ENCODE results near the gene BCAS3. TPM values are rescaled to one million over a fixed set of nuclear protein-coding genes. Genes with fewer than 3 reads are reported as not detected.

Gene BCAS3
- total RNA-seq, 2 donors from 2014 or later = 28.0 to 37.7 TPM

DNA sequence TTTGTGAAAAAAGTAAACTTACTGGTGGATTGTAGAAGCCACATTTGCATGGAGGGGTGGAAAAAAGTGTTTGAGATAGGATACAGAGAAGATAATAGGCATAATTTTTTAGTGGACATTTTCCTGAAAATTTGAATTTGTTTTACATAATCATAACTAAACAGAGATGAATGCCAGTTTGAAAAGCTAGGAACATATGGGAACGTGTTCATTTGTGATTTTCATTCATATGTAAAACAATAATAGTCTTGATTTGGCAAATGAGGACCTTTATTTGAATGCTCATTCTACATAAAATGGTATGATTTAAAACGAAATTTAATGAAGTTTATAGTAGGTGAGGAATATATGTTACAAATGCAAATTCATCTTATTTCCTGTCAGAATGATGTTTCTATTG lies 263.9 kb downstream of the BCAS3 start:
- WGBS, 2 experiments (ENCODE audit: insufficient coverage in 1 of 2, insufficient read length in 1 of 2) = 76 to 90% methylated on average over 2 of the region's 2 CpGs
- H3K9ac ChIP-seq (ENCODE audit: extremely low read depth, low read length, poor library complexity, severe bottlenecking) = no peak overlapping the region
- H3K4me1 ChIP-seq (ENCODE audit: control insufficient read depth, insufficient read depth, low read length) = no peaks in the 10 kb centered on the region
- no peaks in the 10 kb centered on the region for H3K27me3 Mint-ChIP-seq (ENCODE audit: insufficient read depth)
- no peak overlapping the region for H3K4me3 ChIP-seq (ENCODE audit: low read length)
- TF ChIP-seq, protein P1, sequence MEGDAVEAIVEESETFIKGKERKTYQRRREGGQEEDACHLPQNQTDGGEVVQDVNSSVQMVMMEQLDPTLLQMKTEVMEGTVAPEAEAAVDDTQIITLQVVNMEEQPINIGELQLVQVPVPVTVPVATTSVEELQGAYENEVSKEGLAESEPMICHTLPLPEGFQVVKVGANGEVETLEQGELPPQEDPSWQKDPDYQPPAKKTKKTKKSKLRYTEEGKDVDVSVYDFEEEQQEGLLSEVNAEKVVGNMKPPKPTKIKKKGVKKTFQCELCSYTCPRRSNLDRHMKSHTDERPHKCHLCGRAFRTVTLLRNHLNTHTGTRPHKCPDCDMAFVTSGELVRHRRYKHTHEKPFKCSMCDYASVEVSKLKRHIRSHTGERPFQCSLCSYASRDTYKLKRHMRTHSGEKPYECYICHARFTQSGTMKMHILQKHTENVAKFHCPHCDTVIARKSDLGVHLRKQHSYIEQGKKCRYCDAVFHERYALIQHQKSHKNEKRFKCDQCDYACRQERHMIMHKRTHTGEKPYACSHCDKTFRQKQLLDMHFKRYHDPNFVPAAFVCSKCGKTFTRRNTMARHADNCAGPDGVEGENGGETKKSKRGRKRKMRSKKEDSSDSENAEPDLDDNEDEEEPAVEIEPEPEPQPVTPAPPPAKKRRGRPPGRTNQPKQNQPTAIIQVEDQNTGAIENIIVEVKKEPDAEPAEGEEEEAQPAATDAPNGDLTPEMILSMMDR (conservative IDR thresholded peaks at IDR 0.05) = no peak
- no peak overlapping the region for H3K4me3 Mint-ChIP-seq
- no peak overlapping the region for H3K27ac ChIP-seq (ENCODE audit: low read depth, low read length)
- no peaks in the 10 kb centered on the region for H3K36me3 ChIP-seq (ENCODE audit: control insufficient read depth, insufficient read depth, low read length)
- no peaks in the 10 kb centered on the region for H3K9me3 Mint-ChIP-seq
- no peak overlapping the region for H3K27ac Mint-ChIP-seq
- DNase-seq = no peak
- no peaks in the 10 kb centered on the region for H3K27me3 ChIP-seq (ENCODE audit: control insufficient read depth, insufficient read depth, low read length, poor library complexity, severe bottlenecking)
- H3K36me3 Mint-ChIP-seq (ENCODE audit: low read depth) = no peaks in the 10 kb centered on the region
- H3K4me1 Mint-ChIP-seq = no peaks in the 10 kb centered on the region
- H3K9me3 ChIP-seq (ENCODE audit: control insufficient read depth, low read length) = no peaks in the 10 kb centered on the region

DNA sequence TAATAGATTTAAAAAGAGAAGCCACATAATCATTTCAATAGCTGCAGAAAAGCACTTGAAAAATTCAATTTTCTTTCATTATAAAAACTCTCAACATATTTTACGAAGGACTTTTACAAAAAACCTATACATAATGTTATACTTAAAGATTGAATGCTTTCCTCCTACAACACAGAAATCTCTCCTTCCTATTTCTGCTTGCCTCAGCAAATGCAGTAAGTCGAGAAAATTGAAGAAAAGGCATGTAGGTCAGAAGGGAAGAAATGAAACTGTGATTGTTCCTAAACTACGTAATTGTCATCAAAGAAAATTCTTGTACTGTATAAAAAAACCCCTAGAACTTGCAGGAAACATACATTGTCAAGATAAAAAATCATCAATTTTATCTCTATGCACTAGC lies 267.1 kb downstream of the BCAS3 start:
- Histone ChIP-seq H3K36me3 (ENCODE audit: control insufficient read depth, insufficient read depth, low read length) (no peaks in the 10 kb centered on the region), H3K27ac (ENCODE audit: low read depth, low read length) (no peak overlapping the region), H3K4me1 (ENCODE audit: control insufficient read depth, insufficient read depth, low read length) (no peaks in the 10 kb centered on the region), H3K9ac (ENCODE audit: extremely low read depth, low read length, poor library complexity, severe bottlenecking) (no peak overlapping the region), H3K4me3 (ENCODE audit: low read length) (no peak overlapping the region), H3K27me3 (ENCODE audit: control insufficient read depth, insufficient read depth, low read length, poor library complexity, severe bottlenecking) (no peaks in the 10 kb centered on the region), H3K9me3 (ENCODE audit: control insufficient read depth, low read length) (no peaks in the 10 kb centered on the region)
- Mint-ChIP-seq H3K27ac (no peak overlapping the region), H3K4me1 (no peaks in the 10 kb centered on the region), H3K9me3 (no peaks in the 10 kb centered on the region), H3K36me3 (ENCODE audit: low read depth) (no peaks in the 10 kb centered on the region), H3K4me3 (no peak overlapping the region), H3K27me3 (ENCODE audit: insufficient read depth) (no peaks in the 10 kb centered on the region)
- 100% methylated on average over 1 to 3 of the region's 3 CpGs for WGBS, 2 experiments (ENCODE audit: insufficient coverage in 1 of 2, insufficient read length in 1 of 2)
- DNase-seq = no peak
- TF ChIP-seq, protein P1 (conservative IDR thresholded peaks at IDR 0.05) = no peak

DNA sequence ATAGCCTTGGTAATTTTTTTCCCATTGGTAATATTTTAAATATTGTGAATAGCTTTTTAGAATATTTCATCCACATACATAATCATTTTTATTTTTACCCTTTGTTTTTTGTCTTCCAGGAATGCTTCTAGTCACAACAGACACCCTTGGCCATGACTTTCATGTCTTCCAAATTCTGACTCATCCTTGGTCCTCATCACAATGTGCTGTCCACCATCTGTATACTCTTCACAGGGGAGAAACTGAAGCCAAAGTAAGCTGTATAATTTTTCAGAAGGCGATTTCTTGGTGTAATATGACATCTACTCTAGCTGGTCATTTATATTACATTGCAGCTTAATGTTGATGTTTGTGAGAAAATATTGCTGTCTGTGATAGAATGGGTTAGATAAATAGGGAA lies 269.4 kb downstream of the BCAS3 start:
- H3K27me3 Mint-ChIP-seq (ENCODE audit: insufficient read depth) = no peaks in the 10 kb centered on the region
- H3K36me3 Mint-ChIP-seq (ENCODE audit: low read depth) = no peaks in the 10 kb centered on the region
- Histone ChIP-seq H3K27me3 (ENCODE audit: control insufficient read depth, insufficient read depth, low read length, poor library complexity, severe bottlenecking) (no peaks in the 10 kb centered on the region), H3K36me3 (ENCODE audit: control insufficient read depth, insufficient read depth, low read length) (no peaks in the 10 kb centered on the region), H3K9ac (ENCODE audit: extremely low read depth, low read length, poor library complexity, severe bottlenecking) (no peak overlapping the region), H3K9me3 (ENCODE audit: control insufficient read depth, low read length) (no peaks in the 10 kb centered on the region), H3K4me1 (ENCODE audit: control insufficient read depth, insufficient read depth, low read length) (no peaks in the 10 kb centered on the region), H3K27ac (ENCODE audit: low read depth, low read length) (no peak overlapping the region), H3K4me3 (ENCODE audit: low read length) (no peak overlapping the region)
- no peak for DNase-seq
- TF ChIP-seq, protein P1 (conservative IDR thresholded peaks at IDR 0.05) = no peak
- H3K9me3 Mint-ChIP-seq = no peaks in the 10 kb centered on the region
- H3K4me3 Mint-ChIP-seq = no peak overlapping the region
- WGBS, 2 experiments (ENCODE audit: insufficient coverage in 1 of 2, insufficient read length in 1 of 2) = 94% methylated on average over 1 of the region's 1 CpG; no CpG with 5 or more reads in 1 of the 2 experiments
- no peak overlapping the region for H3K27ac Mint-ChIP-seq
- H3K4me1 Mint-ChIP-seq = peaks cover 2% of the 10 kb centered on the region
